Mucosa of rectum (tissue), 2 donors: ENCODE measurements around the gene SHQ1.

Experiments used
- H3K27ac ChIP-seq, 2 donors: one replicate each; pipeline ENCODE4 v1.7.0; 2013; ENCODE audit warnings: inconsistent platforms in 2 of 2, low read depth in 2 of 2, low read length in 2 of 2
- H3K27me3 ChIP-seq, 2 donors: one replicate each; pipeline ENCODE4 v1.7.0; 2013; ENCODE audit warnings: low read length in 2 of 2; ENCODE audit not compliant: control insufficient read depth in 2 of 2, insufficient read depth in 2 of 2
- H3K36me3 ChIP-seq, 2 donors: one replicate each; pipeline ENCODE4 v1.7.0; 2013; ENCODE audit warnings: low read length in 2 of 2; ENCODE audit not compliant: control insufficient read depth in 2 of 2, insufficient read depth in 2 of 2
- H3K4me1 ChIP-seq, 2 donors: one replicate each; pipeline ENCODE4 v1.7.0; 2013; ENCODE audit warnings: low read length in 2 of 2, mild to moderate bottlenecking in 1 of 2; ENCODE audit not compliant: control insufficient read depth in 2 of 2, insufficient read depth in 2 of 2
- H3K4me3 ChIP-seq, 2 donors: one replicate each; pipeline ENCODE4 v1.7.0; 2013; ENCODE audit warnings: low read length in 2 of 2
- H3K9ac ChIP-seq, 2 donors: one replicate each; pipeline ENCODE4 v1.7.0; 2013; ENCODE audit warnings: low read length in 2 of 2, low read depth in 1 of 2, mild to moderate bottlenecking in 1 of 2
- H3K9me3 ChIP-seq, 2 donors: one replicate each; pipeline ENCODE4 v1.7.0; 2013; ENCODE audit warnings: low read length in 2 of 2; ENCODE audit not compliant: control insufficient read depth in 2 of 2
- donor health status: healthy.
- donor health status: Normal muscosa, but diverticular disease.

Gene SHQ1

DNA sequence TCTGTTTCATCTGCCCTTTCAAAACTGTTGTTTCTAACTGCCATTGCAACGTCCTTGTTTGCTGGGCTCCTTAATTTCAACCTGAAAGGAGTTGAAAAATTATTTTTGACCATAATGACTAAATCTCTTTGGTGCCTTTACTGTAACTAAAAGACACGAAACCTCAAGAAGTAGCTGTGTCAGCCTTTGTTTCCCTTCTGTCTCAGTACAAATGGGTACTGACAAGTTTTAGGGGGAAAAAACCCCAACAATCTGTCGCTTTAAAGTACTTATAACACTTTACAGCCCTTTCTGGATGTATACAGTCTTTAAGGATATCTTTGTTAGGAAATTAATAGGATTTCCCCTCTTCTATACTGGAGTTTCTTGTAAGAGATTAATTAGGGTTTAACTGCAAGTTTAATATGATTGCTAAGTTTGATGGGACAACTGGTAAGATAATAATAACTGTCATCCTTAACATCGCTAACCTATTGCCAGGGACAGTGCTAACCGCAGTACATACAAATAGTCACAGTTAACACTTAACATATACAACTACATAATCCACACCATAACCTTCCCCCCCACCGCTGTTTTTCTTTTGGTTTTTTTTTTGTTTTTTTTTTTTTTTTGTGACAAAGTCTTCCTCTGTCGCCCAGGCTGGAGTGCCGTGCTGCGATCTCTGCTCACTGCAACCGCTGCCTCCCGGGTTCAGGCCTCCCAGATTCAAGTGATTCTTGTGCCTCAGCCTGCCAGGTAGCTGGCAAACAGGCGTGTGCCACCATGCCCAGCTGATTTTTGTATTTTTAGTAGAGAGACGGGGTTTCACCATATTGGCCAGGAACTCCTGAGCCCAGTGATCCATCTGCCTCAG, 41.3 kb upstream of the SHQ1 start:
- no peak overlapping the region for H3K27ac ChIP-seq
- no peak overlapping the region for H3K9ac ChIP-seq
- peaks cover 7 to 14% of the 10 kb centered on the region in 2 donors for H3K4me1 ChIP-seq
- H3K36me3 ChIP-seq: no peaks in the 10 kb centered on the region
- H3K27me3 ChIP-seq: no peaks in the 10 kb centered on the region
- no peaks in the 10 kb centered on the region for H3K9me3 ChIP-seq
- H3K4me3 ChIP-seq: peak overlapping the region; percentile 8 to 37

- H3K4me1 ChIP-seq: peaks cover 7 to 14% of the 10 kb centered on the region in 2 donors
Observed at GRCh38 chr3:72888546-72889309, 40.5 kb upstream of the SHQ1 start.

GRCh38 chr3:72887705-72888545, 39.7 kb upstream of the SHQ1 start, which contains the start of gene GXYLT2:
TSS of gene GXYLT2 (plus strand) at chr3:72888046. CDS start at chr3:72888234, 188 bp downstream.
- no peaks in the 10 kb centered on the region for H3K36me3 ChIP-seq
- peak within 1 kb of the TSS; percentile 72 to 80 for H3K4me3 ChIP-seq
- no peaks in the 10 kb centered on the region for H3K9me3 ChIP-seq
- H3K4me1 ChIP-seq: peaks cover 7 to 14% of the 10 kb centered on the region in 2 donors
- H3K9ac ChIP-seq: peak within 1 kb of the TSS; percentile 61 to 69
- no peaks in the 10 kb centered on the region for H3K27me3 ChIP-seq
- H3K27ac ChIP-seq: no peak within 1 kb of the TSS

More at GRCh38 chr3:72888546-72889309, 40.5 kb upstream of the SHQ1 start:
- no peaks in the 10 kb centered on the region for H3K36me3 ChIP-seq
- no peaks in the 10 kb centered on the region for H3K9me3 ChIP-seq
- H3K27me3 ChIP-seq: no peaks in the 10 kb centered on the region
- no peak overlapping the region for H3K27ac ChIP-seq
- H3K4me3 ChIP-seq: peak overlapping the region; percentile 68 to 72
- H3K9ac ChIP-seq: peak overlapping the region; percentile 44 to 69

DNA sequence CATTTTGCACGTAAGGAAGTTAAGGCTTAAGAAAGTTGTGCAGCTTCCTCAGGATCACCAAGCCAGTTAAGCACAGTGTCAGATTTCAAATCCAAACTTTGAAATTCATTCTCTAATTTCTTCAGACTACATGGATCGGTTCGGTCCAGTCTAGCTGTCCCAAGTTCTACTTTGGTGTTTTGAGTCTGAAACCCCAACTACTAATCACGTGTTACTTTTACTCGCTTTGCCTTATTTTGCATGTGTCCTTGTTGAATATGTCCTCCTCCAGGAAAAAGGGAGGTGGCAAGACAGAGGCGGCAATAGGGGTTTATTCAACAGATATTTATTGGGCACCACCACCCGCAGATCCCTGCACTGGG, 39.1 kb upstream of the SHQ1 start:
- Histone ChIP-seq H3K27ac (no peak overlapping the region), H3K9me3 (no peaks in the 10 kb centered on the region), H3K36me3 (no peaks in the 10 kb centered on the region), H3K27me3 (no peaks in the 10 kb centered on the region), H3K4me1 (peaks cover 7 to 14% of the 10 kb centered on the region in 2 donors), H3K9ac (peak overlapping the region in 1 of 2 donors; percentile 61), H3K4me3 (peak overlapping the region; percentile 72 to 80)

GRCh38 chr3:72872183-72872582, 23.9 kb upstream of the SHQ1 start:
- no peaks in the 10 kb centered on the region for H3K27me3 ChIP-seq

DNA sequence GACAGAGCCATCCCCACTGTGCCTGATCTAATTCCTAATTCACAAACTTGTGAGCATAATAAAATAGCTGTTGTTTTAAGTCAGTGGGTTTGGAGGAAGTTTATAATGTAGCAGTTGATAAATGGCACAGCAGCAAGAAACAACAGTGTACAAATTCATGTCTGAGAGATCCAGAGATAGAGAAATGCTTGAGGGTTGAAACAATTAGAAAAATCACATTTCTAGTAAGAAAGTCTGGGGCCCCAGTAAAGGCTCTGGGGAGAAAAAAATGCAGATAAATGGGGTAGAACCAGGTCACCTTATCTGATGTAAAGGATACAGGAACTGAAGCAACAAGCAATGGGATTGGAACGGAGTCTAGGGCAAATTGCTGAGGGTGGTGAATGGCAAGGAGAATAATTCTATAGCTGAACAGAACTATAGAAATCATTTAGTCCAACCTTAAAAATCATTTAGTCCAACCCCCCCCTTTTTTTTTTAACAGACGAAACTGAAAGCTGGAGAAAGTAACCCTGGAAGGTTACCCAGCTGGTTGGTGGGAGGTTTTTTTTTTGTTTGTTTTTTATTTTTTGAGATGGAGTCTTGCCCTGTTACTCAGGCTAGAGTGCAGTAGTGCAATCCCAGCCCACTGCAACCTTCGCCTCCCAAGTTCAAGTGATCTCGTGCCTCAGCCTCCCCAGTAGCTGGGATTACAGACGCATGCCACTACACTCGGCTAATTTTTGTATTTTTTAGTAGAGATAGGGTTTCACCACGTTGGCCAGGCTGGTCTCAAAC, 14.3 kb upstream of the SHQ1 start:
- no peak overlapping the region for H3K9ac ChIP-seq
- H3K27ac ChIP-seq: no peak overlapping the region
- no peaks in the 10 kb centered on the region for H3K4me1 ChIP-seq
- no peak overlapping the region for H3K4me3 ChIP-seq
- H3K36me3 ChIP-seq: no peaks in the 10 kb centered on the region
- no peaks in the 10 kb centered on the region for H3K27me3 ChIP-seq
- H3K9me3 ChIP-seq: no peaks in the 10 kb centered on the region

More at GRCh38 chr3:72872183-72872582, 23.9 kb upstream of the SHQ1 start:
- Histone ChIP-seq H3K36me3 (no peaks in the 10 kb centered on the region), H3K9ac (no peak overlapping the region), H3K27ac (no peak overlapping the region), H3K4me1 (peaks cover 0 to 6% of the 10 kb centered on the region in 2 donors), H3K9me3 (no peaks in the 10 kb centered on the region), H3K4me3 (no peak overlapping the region)

DNA sequence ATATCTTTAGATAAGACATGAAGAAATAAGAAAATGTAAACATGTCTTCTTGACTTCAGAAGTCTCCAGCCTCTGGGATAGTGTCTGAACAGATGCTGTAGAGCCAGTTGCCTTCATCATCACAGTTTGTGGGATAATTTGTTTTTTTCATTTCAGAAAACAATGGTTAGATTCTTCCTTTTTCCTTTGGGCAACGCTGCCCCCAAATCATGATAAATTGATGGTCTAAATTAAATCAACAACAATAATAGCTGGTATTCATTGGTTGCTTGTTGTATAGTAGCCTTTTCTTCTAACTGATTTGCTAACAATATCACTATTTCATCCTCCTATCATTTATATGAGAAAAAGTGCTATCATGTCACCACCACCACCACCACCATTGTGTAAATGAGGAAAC, 12.6 kb upstream of the SHQ1 start:
- Histone ChIP-seq H3K9me3 (no peaks in the 10 kb centered on the region), H3K9ac (no peak overlapping the region), H3K27ac (no peak overlapping the region), H3K4me3 (no peak overlapping the region), H3K4me1 (no peaks in the 10 kb centered on the region), H3K27me3 (no peaks in the 10 kb centered on the region), H3K36me3 (no peaks in the 10 kb centered on the region)

GRCh38 chr3:72860053-72860452, 11.8 kb upstream of the SHQ1 start:
- no peak overlapping the region for H3K4me3 ChIP-seq
- no peaks in the 10 kb centered on the region for H3K27me3 ChIP-seq

GRCh38 chr3:72855001-72855400, 6.8 kb upstream of the SHQ1 start:
- no peak overlapping the region for H3K9ac ChIP-seq
- no peak overlapping the region for H3K4me3 ChIP-seq
- H3K27me3 ChIP-seq: no peaks in the 10 kb centered on the region
- peaks cover 0 to 4% of the 10 kb centered on the region in 2 donors for H3K4me1 ChIP-seq
- no peaks in the 10 kb centered on the region for H3K9me3 ChIP-seq
- H3K27ac ChIP-seq: no peak overlapping the region
- H3K36me3 ChIP-seq: no peaks in the 10 kb centered on the region

More at GRCh38 chr3:72860053-72860452, 11.8 kb upstream of the SHQ1 start:
- no peaks in the 10 kb centered on the region for H3K4me1 ChIP-seq
- no peaks in the 10 kb centered on the region for H3K36me3 ChIP-seq
- H3K9ac ChIP-seq: no peak overlapping the region
- no peak overlapping the region for H3K27ac ChIP-seq
- no peaks in the 10 kb centered on the region for H3K9me3 ChIP-seq
